Measurements from ENCODE around the gene AKAP13.

- TF ChIP-seq TCF12 (IDR thresholded peaks at IDR 0.05; ENCODE audit: low read depth, low read length) = no peak
- TF ChIP-seq CTCF (IDR thresholded peaks at IDR 0.05; ENCODE audit: control extremely low read depth in 1 of 3, insufficient read depth in 1 of 3, low read depth in 1 of 3, low read length in 3 of 3) = no peak
- TF ChIP-seq CBX5 (IDR thresholded peaks at IDR 0.05; ENCODE audit: low read depth, low read length) = no peak
- no peak for TF ChIP-seq POLR2AphosphoS5 (IDR thresholded peaks at IDR 0.05; ENCODE audit: low read depth, low read length)
- TF ChIP-seq E2F6 (IDR thresholded peaks at IDR 0.05) = no peak
- no peak for TF ChIP-seq ATF3 (IDR thresholded peaks at IDR 0.05; ENCODE audit: insufficient read depth, low read depth, low read length)
- TF ChIP-seq BRCA1 (IDR thresholded peaks at IDR 0.05; ENCODE audit: low read depth, low read length) = no peak
- TF ChIP-seq KDM1A (IDR thresholded peaks at IDR 0.05; ENCODE audit: borderline replicate concordance, low read length) = no peak
- no peak for TF ChIP-seq SP1 (IDR thresholded peaks at IDR 0.05; ENCODE audit: low read depth, low read length)
- TF ChIP-seq EP300 (IDR thresholded peaks at IDR 0.05; ENCODE audit: borderline replicate concordance in 1 of 2, low read depth in 2 of 2, low read length in 2 of 2) = no peak
These were observed 19.1 kb upstream of the AKAP13 start for GRCh38 chr15:85361323-85361722.

Measured in H1 (cell line).